ENCODE results near the gene CNN3. TPM values are rescaled to one million over a fixed set of nuclear protein-coding genes. Genes with fewer than 3 reads are reported as not detected.

Gene CNN3
- total RNA-seq, 1 donor from 2014 or later = 208 TPM

DNA sequence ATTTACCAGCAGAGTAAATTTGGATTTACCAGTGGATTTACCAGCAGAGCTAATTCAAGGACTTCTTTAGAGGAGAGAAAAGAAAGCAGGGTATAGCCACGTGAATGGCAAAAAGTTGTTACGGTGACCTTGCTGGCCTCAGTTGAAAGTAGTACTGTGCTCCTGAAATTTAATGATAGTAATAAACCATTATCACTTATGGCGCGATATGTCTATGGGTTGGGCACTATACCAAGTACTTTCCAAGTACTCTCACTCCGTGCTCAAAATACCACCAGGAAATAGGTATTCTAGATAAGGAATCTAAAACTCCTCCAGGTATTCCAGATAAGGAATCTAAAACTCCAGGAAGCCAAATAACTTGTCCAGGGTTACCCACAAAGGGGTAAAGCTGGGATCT is 70.9 kb downstream of the CNN3 start:
- no peak for DNase-seq (ENCODE audit: low spot score)

- no peak for DNase-seq (ENCODE audit: low spot score)
Observed at GRCh38 chr1:94855307-94855700, 71.6 kb downstream of the CNN3 start.

DNA sequence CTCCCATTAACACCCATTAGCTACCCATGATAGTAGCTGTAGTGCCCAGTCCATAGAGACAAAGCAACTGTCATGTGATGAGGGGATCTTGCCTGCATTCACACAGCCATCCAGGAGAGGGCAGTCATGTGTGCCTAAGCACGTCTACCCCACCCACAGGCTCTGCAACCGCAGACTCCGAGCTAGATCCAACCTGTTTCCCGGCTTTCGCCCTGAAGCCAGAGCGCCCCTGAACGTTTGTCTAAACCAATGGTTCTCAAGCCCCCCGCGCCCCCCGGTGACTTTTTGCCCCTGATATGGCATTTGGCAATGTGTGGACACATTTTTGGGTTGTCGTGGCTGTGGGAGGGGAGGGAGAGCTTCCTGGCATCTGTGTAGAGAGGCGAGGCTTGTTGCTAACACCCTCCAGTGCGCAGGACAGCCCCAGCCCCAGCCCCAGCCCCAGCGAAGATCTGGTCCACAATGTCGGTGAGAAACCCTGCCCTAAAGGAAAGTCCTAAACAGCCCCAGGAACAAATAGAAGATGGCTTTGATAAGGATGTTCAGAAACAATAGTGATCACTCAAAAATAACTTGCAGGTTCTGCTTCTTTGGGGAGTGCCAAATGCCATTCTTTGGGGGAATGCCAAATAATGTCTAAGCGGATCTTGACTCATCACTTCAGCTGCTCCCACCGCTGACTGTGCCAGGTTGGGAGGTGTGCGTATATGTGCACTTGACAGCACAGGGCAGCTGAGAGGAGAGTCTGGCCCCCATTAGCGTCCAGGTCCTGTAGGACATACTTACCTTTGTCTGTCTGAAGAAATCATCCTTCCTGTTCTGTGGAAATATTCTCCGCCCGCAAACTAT is 72.2 kb downstream of the CNN3 start:
- DNase-seq (ENCODE audit: low spot score) = peak; percentile 93

DNA sequence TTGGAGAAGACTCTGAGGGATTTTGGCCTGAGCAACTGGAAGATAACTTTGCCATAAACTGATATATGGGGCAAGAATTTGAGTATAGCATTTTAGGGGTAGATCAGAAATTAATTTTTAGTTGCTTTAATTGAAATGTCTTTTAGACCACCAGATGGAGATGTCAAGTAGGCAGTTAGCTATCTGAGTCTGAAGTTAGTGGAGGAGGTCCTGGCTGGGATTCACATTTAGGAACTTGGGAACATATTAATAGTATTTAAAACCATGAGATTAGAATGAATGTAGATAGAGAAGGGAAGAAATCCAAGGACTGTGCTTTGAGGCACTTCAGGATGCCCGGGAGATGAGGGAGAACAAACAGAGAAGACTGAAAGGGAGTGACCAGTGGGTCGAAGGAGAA is 74.1 kb downstream of the CNN3 start:
- no peak for DNase-seq (ENCODE audit: low spot score)

- no peak for DNase-seq (ENCODE audit: low spot score)
Observed at GRCh38 chr1:94851571-94851970, 75.3 kb downstream of the CNN3 start.

Other genes with a start within 250 kb of the CNN3 start
- gene SLC44A3, start 106.8 kb downstream of the CNN3 start, total RNA-seq = 72.1 TPM
- 12.6 TPM for gene ALG14, start 145.8 kb upstream of the CNN3 start, total RNA-seq
- 18.2 TPM for gene TLCD4, start 190.2 kb upstream of the CNN3 start, total RNA-seq

Measured in ureter (tissue), 1 donor.